Activated T-helper 2 cell treated with anti-CD3 and anti-CD28 coated beads, Interferon-gamma antibody, Interleukin-2, Interleukin-4, amounts not matched to agents 10 μg/mL and 5 μg/mL and 100 μg/mL, durations not matched to agents 14 hours and 24 hours and 36 hours (primary cell): ENCODE data around the gene CNIH1. TPM values are rescaled to one million over a fixed set of nuclear protein-coding genes. Genes with fewer than 3 reads are reported as not detected.
"Not testable (repeated sequence)": the region's sequence is repeated elsewhere in the genome, so short reads cannot be mapped to it uniquely, and the experiment has no call there.

Experiments
- DNase-seq: peaks from one replicate; pipeline ENCODE4 v3.0.0; 2021; ENCODE audit warnings: low spot score
- H3K27ac Mint-ChIP-seq: one replicate; pipeline ENCODE4 v1.8.0; 2021; ENCODE audit warnings: mixed read lengths
- H3K27me3 Mint-ChIP-seq: one replicate; pipeline ENCODE4 v1.8.0; 2021; ENCODE audit warnings: low read depth, mixed read lengths
- H3K36me3 Mint-ChIP-seq: one replicate; pipeline ENCODE4 v1.8.0; 2021; ENCODE audit warnings: low read depth, mixed read lengths
- H3K4me1 Mint-ChIP-seq: one replicate; pipeline ENCODE4 v1.8.0; 2021; ENCODE audit warnings: low read depth, mixed read lengths
- H3K4me3 Mint-ChIP-seq: one replicate; pipeline ENCODE4 v1.8.0; 2021; ENCODE audit warnings: low read depth, mild to moderate bottlenecking, moderate library complexity, mixed read lengths
- H3K9me3 Mint-ChIP-seq: one replicate; pipeline ENCODE4 v1.8.0; 2021; ENCODE audit warnings: mixed read lengths
- intact Hi-C: fragments of 100-400 bp; cut with micrococcal nuclease; formaldehyde crosslinking; loops from one replicate; pipeline ENCODE4 v1.15.1; 2023
- total RNA-seq: library from RNA; stranded (reverse); gene quantifications from 2 replicates; pipeline ENCODE4 v1.2.3, GENCODE V29; 2022

Gene CNIH1
- total RNA-seq, 1 donor from 2014 or later, result 113 TPM

DNA sequence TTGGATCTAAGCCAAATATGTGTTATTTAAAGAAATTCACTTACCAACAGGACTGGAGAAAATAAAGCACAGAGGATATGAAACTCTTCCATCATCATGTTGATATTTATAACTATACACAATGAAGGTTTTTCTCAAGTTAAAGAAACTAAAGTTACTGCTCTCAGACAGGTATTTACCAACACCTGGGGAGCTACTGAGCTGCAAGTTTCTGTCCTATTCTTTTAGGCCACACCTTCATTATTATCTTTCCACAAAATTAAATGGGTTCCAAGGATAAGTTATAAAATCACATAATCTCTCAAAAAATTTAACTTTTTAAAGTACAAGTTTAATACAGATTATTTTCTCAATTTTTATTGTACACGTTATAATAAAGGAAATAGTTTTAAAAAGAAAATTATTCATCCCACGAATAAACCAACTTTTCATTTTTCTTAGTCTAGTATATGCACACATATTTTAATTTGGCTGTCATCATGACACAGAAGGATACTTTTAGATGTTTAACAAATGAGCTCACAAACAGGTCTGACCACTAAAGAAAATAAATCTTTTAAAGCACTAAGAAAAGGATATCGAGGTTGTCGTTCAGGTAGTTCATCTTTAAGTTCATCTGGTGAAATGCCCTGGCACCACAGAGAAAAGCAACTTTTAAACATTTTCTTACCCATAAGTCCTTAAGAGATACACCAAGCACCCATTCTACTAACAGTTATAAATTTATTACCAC is 39.8 kb upstream of the CNIH1 start:
- Mint-ChIP-seq H3K4me3 (no peak overlapping the region), H3K4me1 (peaks cover 35% of the 10 kb centered on the region), H3K27me3 (no peaks in the 10 kb centered on the region), H3K27ac (no peak overlapping the region), H3K9me3 (no peaks in the 10 kb centered on the region), H3K36me3 (peaks cover 66% of the 10 kb centered on the region)
- intact Hi-C loops, result no loop called here
- no peak for DNase-seq

DNA sequence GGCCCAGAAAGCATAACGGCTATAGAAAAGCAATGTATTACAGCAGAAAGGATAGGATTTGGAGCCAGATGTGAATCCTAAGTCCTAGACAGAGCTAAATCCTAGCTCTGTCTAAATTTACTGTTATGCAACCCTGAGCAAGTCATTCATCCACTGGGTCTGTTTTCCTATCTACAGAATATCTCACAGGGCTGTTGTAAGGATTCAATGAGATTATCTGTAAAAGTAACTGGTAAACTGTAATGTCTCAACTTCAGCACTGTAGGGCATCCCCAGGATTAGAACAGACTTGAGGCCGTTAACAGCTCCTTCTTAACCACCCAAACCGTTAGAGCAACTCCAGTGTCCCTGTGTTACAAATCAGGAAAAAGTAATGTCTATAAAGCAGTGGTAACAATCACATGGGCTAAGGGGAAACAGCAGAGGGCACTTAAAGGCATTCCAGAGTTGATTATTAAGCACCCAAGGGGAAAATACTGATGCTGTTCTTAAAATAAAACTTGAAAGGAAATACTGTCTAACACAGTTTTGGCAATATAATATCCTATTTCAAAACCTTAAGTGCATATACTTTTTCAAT is 37.6 kb upstream of the CNIH1 start:
- Mint-ChIP-seq H3K9me3 (no peaks in the 10 kb centered on the region), H3K4me3 (no peak overlapping the region), H3K36me3 (peaks cover 56% of the 10 kb centered on the region), H3K27me3 (no peaks in the 10 kb centered on the region), H3K27ac (no peak overlapping the region), H3K4me1 (peaks cover 17% of the 10 kb centered on the region)
- DNase-seq, result no peak
- intact Hi-C loops, result no loop called here

DNA sequence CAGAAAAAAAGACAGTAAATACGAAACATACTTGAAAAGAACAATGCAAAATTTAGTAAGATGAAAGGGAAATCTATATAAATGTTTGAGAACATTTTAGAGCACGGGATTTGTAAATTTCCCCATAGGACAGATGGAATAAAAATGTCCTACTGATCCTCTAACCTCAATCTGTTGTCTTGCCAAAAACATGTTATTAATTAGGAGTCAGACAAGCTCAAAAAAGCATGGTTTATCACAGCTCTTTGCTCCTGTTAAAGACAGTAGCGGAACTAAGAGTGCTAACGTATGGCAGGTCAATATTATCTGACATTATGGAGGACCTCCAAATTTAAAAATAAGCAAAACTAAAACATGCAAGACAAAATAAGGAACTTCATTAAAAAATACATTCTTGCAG is 34.7 kb upstream of the CNIH1 start:
- DNase-seq, result no peak
- H3K9me3 Mint-ChIP-seq, result no peaks in the 10 kb centered on the region
- H3K27ac Mint-ChIP-seq, result no peak overlapping the region
- intact Hi-C loops, result no loop called here
- H3K4me3 Mint-ChIP-seq, result no peak overlapping the region
- H3K4me1 Mint-ChIP-seq, result peaks cover 3% of the 10 kb centered on the region
- peaks cover 50% of the 10 kb centered on the region for H3K36me3 Mint-ChIP-seq
- H3K27me3 Mint-ChIP-seq, result no peaks in the 10 kb centered on the region

DNA sequence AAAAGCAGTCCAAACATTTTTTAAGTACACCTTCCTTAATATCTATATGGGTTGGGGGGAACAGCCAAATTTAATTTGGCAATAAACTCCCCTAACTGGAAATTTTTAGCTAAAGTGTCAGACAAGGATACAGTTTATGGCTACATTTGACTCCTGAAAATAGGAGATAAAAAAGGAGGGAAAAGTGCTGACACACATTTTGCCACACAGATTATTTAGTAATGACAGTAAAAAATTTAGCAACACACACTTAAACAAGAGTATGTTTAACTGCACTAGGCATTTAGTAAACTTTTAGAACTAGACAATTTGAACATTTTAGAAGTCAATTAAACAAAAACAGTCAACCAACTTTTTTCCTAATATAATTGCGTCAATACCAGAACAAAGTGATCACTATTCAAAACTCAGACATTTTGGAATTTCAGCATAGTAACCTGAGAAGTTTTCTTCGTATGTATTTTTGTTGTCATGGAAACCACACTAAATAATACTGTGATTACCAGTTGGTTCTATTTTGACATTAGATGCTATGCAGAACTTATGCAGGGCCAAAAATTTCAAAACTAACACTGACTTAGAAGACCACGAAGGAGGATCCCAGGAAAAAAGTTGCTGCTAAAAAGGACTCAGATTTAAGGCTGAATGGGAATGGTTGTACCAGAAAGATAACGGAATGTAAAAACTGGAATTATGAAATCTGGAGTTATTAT is 34.2 kb upstream of the CNIH1 start:
- no peak for DNase-seq
- intact Hi-C loops, result no loop called here
- Mint-ChIP-seq H3K36me3 (peaks cover 50% of the 10 kb centered on the region), H3K27me3 (no peaks in the 10 kb centered on the region), H3K4me1 (peaks cover 3% of the 10 kb centered on the region), H3K4me3 (no peak overlapping the region), H3K9me3 (no peaks in the 10 kb centered on the region), H3K27ac (no peak overlapping the region)

DNA sequence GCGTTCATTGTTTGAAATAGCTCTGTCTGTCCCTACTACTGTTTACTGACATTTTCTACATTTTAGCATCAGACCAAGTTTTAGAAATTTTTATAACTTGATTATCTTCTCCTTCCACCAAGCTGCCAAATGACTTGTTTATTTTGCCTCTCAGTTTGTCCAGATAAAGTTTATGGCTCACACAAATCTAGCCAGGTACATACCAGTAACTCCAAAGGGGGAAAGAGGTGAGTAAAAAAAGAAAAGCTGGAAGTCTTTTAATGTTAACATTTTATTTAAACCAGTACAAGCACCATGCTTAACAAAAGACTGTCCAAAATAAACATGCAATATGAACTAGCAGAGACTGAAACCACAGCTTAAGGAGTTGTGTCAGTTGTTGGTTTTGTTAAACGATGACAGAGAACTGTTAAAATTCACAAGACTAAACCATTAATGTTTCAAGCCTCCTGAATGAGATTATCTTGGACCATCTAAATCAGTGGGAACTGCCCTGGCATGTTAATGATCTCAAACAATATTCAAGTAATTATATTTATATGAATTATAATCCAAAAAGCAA is 33.1 kb upstream of the CNIH1 start:
- no peak overlapping the region for H3K27ac Mint-ChIP-seq

DNA sequence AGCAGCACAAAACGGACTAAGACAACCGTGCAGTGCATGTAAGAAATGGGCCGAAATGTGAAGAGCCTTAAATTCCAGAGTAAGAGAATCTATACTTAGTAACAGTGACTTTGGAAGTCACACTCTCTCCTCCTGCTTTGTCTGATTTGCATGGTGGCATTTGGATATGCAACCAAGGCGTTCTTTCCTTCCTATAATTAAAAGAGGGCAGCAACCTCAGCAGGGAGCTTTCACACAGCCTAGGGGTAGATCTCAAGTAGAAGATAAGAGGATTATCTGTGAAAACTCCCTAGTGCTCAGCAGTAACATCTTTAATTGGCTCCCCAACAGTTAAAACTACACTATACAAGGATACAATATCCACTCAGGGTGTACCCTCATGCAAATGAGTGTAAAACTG is 31.1 kb upstream of the CNIH1 start:
- Mint-ChIP-seq H3K27ac (no peak overlapping the region), H3K36me3 (peaks cover 36% of the 10 kb centered on the region), H3K9me3 (peaks cover 7% of the 10 kb centered on the region), H3K4me3 (no peak overlapping the region), H3K27me3 (no peaks in the 10 kb centered on the region), H3K4me1 (peaks cover 3% of the 10 kb centered on the region)
- intact Hi-C loops, result no loop called here
- no peak for DNase-seq

More for the DNA sequence above, 33.1 kb upstream of the CNIH1 start:
- Mint-ChIP-seq H3K36me3 (peaks cover 44% of the 10 kb centered on the region), H3K9me3 (no peaks in the 10 kb centered on the region), H3K4me1 (peaks cover 3% of the 10 kb centered on the region), H3K27me3 (no peaks in the 10 kb centered on the region), H3K4me3 (no peak overlapping the region)
- intact Hi-C loops, result no loop called here
- DNase-seq, result no peak

DNA sequence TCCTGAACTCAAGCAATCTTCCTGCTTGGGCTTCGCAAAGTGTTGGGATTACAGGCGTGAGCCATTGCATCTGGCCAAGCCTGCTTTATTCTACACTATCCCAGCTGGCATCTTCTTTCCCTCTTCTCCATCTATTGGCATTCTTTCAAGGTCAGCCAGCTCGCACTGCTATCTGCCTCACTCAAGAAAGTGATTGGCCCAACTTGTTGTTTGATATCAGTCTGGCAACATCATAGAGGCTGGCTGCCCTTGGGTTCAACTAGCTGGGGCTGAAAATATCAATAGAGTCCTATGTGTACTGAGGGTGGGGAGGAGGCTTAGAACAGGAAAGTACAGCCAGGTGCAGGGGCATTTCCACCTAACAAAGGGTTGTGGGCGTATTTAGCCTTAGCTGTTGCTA is 30.5 kb upstream of the CNIH1 start:
- peaks cover 14% of the 10 kb centered on the region for H3K9me3 Mint-ChIP-seq
- peaks cover 32% of the 10 kb centered on the region for H3K36me3 Mint-ChIP-seq
- intact Hi-C loops, result no loop called here

DNA sequence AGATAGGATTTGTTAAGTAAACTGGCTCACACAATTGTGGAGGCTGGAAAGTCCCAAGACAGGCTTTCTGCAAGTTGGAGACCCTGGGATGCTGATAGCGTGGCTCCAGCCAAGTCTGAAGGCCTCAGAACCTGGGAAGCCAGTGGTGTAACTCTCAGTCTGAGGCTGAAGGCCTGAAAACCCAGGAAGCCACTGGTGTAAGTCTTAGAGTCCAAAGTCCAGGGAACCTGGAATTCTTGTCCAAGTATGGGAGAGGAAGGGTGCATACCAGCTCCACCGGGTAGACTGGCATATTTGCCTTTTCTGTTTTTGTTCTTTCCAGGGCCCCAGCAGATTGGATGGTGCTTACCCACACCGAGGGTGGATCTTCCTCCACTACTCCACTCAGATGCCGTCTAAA is 29.5 kb upstream of the CNIH1 start:
- peaks cover 25% of the 10 kb centered on the region for H3K36me3 Mint-ChIP-seq

More for the DNA sequence above, 30.5 kb upstream of the CNIH1 start:
- Mint-ChIP-seq H3K4me3 (no peak overlapping the region), H3K27ac (no peak overlapping the region), H3K27me3 (no peaks in the 10 kb centered on the region), H3K4me1 (peaks cover 3% of the 10 kb centered on the region)
- DNase-seq, result no peak

DNA sequence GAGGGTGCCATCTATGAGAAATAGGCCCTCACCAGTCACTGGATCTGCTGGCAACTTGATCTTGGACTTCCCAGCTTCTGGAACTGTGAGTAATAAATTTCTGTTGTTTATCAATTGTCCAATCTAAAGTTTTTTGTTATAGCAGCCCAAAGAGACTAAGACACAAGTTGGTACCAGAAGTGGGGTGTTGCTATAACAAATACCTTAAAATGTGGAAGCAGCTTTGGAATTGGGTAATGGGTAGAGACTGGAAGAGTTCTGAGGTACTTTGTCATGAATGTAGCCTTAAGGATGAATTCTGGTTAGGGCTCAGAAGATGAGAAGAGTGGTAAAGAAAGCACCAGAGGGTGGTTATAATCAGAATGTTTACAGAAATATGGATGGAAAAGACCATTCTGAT is 26.1 kb upstream of the CNIH1 start:
- Mint-ChIP-seq H3K27me3 (no peaks in the 10 kb centered on the region), H3K9me3 (peaks cover 25% of the 10 kb centered on the region), H3K36me3 (peaks cover 13% of the 10 kb centered on the region), H3K4me3 (no peak overlapping the region), H3K4me1 (no peaks in the 10 kb centered on the region), H3K27ac (no peak overlapping the region)
- DNase-seq, result no peak
- intact Hi-C loops, result no loop called here

More for the DNA sequence above, 29.5 kb upstream of the CNIH1 start:
- no peak for DNase-seq
- Mint-ChIP-seq H3K4me3 (no peak overlapping the region), H3K9me3 (peaks cover 21% of the 10 kb centered on the region), H3K4me1 (no peaks in the 10 kb centered on the region), H3K27ac (no peak overlapping the region), H3K27me3 (no peaks in the 10 kb centered on the region)
- intact Hi-C loops, result no loop called here

DNA sequence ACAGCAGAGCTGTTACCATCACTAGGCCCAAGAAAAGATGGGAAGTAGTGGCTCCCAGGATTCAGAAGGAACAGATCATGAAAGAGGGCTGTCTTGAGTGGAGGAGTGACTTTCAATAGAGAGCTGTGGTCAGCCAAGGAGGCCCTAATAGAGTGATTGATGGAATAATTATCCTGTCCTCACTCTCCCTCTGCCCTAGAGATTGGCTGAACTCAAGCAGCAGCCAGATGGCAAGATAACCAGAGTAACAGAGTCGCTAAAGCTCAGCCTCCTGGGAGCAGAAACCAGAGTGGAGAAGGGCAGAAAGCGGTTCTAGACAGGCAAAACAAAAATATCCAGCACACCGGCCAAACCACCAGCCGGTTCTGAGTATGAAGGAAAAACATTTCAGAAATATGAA is 24.5 kb upstream of the CNIH1 start:
- intact Hi-C loops, result no loop called here
- H3K4me3 Mint-ChIP-seq, result no peak overlapping the region
- no peak overlapping the region for H3K27ac Mint-ChIP-seq
- peaks cover 2% of the 10 kb centered on the region for H3K4me1 Mint-ChIP-seq
- no peak for DNase-seq
- H3K27me3 Mint-ChIP-seq, result no peaks in the 10 kb centered on the region
- H3K9me3 Mint-ChIP-seq, result peaks cover 25% of the 10 kb centered on the region
- H3K36me3 Mint-ChIP-seq, result peaks cover 3% of the 10 kb centered on the region

DNA sequence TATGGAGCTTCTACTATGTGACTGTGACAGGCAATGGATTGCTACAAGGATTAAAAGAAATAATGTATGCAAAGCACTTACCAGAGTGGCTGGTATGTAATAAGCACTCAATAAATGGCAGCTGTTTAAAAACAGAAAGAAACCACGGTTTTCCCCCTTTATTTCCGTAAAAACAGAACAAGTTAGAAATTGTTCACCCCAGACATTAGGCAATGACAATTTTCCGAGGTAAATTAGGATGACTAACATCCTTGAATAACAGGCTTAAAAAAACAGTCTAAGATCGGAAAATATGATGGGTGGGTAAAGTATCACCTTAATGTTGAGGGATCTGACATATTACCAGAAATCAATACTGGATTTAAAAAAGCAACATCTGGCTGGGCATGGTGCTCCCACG is 20.9 kb upstream of the CNIH1 start:
- intact Hi-C loops, result no loop called here
- H3K36me3 Mint-ChIP-seq, result peaks cover 5% of the 10 kb centered on the region
- no peaks in the 10 kb centered on the region for H3K27me3 Mint-ChIP-seq
- H3K4me1 Mint-ChIP-seq, result peaks cover 2% of the 10 kb centered on the region
- H3K9me3 Mint-ChIP-seq, result peaks cover 36% of the 10 kb centered on the region
- H3K4me3 Mint-ChIP-seq, result no peak overlapping the region
- H3K27ac Mint-ChIP-seq, result no peak overlapping the region
- DNase-seq, result no peak

DNA sequence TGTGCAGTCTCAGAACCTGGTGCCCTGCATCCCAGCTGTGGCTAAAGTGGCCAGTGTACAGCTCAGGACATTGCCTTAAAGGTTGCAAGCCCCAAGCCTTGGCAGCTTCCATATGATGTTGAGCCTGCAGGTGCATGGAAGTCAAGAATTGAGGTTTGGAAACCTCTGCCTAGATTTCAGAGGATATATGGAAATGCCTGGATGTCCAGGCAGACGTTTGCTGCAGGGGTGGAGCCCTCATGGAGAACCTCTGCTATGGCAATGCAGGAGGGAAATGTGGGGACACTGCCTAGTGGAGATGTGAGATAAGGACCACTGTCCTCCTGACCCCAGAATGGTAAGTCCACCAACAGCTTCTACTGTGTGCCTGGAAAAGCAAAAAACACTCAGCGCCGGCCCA is 17.9 kb upstream of the CNIH1 start:
- Mint-ChIP-seq H3K4me3 (no peak overlapping the region), H3K27ac (no peak overlapping the region), H3K36me3 (peaks cover 5% of the 10 kb centered on the region)

DNA sequence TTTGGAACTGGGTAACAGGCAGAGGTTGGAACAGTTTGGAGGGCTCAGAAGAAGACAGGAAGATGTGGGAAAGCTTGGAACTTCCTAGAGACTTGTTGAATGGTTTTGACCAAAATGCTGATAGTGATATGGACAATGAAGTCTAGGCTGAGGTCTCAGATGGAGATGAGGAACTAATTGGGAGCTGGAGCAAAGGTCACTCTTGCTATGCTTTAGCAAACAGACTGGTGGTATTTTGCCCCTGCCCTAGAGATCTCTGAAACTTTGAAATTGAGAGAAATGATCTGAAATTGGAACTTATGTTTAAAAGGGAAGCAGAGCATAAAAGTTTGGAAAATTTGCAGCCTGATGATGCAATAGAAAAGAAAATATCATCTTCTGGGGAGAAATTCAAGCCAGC is 17.4 kb upstream of the CNIH1 start:
- H3K4me3 Mint-ChIP-seq, intact Hi-C loops, H3K27me3 Mint-ChIP-seq, H3K27ac Mint-ChIP-seq, H3K36me3 Mint-ChIP-seq, DNase-seq, H3K4me1 Mint-ChIP-seq: not testable (repeated sequence)
- H3K9me3 Mint-ChIP-seq, result peaks cover 21% of the 10 kb centered on the region

More for the DNA sequence above, 17.9 kb upstream of the CNIH1 start:
- H3K27me3 Mint-ChIP-seq, result no peaks in the 10 kb centered on the region
- DNase-seq, result no peak
- peaks cover 2% of the 10 kb centered on the region for H3K4me1 Mint-ChIP-seq
- intact Hi-C loops, result no loop called here
- H3K9me3 Mint-ChIP-seq, result peaks cover 21% of the 10 kb centered on the region
